HCT116 (cell line): Measurements from ENCODE around the gene MYO1G. TPM values are rescaled to one million over a fixed set of nuclear protein-coding genes. Genes with fewer than 3 reads are reported as not detected.

Source experiments
- ATAC-seq: fragments of 200-7000 bp; cut with Tn5 transposase; 2 replicates; pipeline ENCODE4 v1.9.1; 2020; ENCODE audit warnings: mild to moderate bottlenecking, moderate library complexity
- BruUV-seq: library from RNA; stranded (reverse); fragments of 400-500 nt; replicated peaks from 2 replicates; lab custom pipeline; 2021; lab: Mats Ljungman, UMichigan
- CTCF ChIA-PET: fragments of 300-600 bp; sonication (Branson Sonifier 250); formaldehyde crosslinking; loops from one replicate; lab custom pipeline; 2021; ENCODE audit warnings: antibody characterized with exemption; lab: Charles Lee
- POLR2A ChIA-PET: fragments of 300-600, 350-600 bp; sonication (Branson Sonifier 250); formaldehyde crosslinking; loops from one replicate; lab custom pipeline; 2021; ENCODE audit warnings: antibody characterized with exemption; lab: Charles Lee
- RAD21 ChIA-PET, 2 experiments: fragments of 300-600 bp; sonication (Branson Sonifier 250); formaldehyde crosslinking; loops; one replicate each; lab custom pipeline; 2023; ENCODE audit warnings: low total read pairs in 2 of 2; ENCODE audit not compliant: uncharacterized antibody in 2 of 2, unreplicated experiment in 2 of 2, low non-redundant PET in 1 of 2; lab: Charles Lee
- DNase-seq: peaks from one replicate; pipeline ENCODE4 v3.0.0-alpha.2; 2010; ENCODE audit warnings: low read depth, low spot score
- H2AFZ ChIP-seq: fragments of 200-600 bp; shearing (Covaris generic), sonication (generic); 2 replicates; pipeline ENCODE4 v1.6.1; 2017; ENCODE audit warnings: low read depth, mixed run types, mixed read lengths, antibody characterized with exemption, low read length; ENCODE audit not compliant: poor library complexity, severe bottlenecking
- H3K27ac ChIP-seq: 2 replicates; pipeline ENCODE4 v1.5.1; 2012; ENCODE audit warnings: low read depth, low read length
- H3K27me3 ChIP-seq: fragments of 200-600 bp; sonication (generic); 2 replicates; pipeline ENCODE4 v1.6.1; 2016; ENCODE audit warnings: mixed run types, low read length, mixed read lengths; ENCODE audit not compliant: insufficient read depth
- H3K36me3 ChIP-seq, 2 experiments: fragments of 200-500 bp in 1 of 2; fragments of 200-600 bp in 1 of 2; sonication (Bioruptor generic) in 1 of 2; sonication (generic) in 1 of 2; 2 replicates each; pipeline versions ENCODE4 v1.5.1 to v1.6.1; 2014 to 2016; ENCODE audit warnings: low read length in 2 of 2, inconsistent platforms in 1 of 2, mixed read lengths in 1 of 2, mixed run types in 1 of 2; ENCODE audit not compliant: insufficient read depth in 2 of 2, control insufficient read depth in 1 of 2
- H3K4me1 ChIP-seq, 2 experiments: fragments of 200-600 bp in 1 of 2; sonication (generic) in 1 of 2; 2 replicates each; pipeline versions ENCODE4 v1.5.1 to v1.6.1; 2012 to 2017; ENCODE audit warnings: low read length in 2 of 2, inconsistent platforms in 1 of 2, mild to moderate bottlenecking in 1 of 2, mixed read lengths in 1 of 2, mixed run types in 1 of 2, moderate library complexity in 1 of 2; ENCODE audit not compliant: insufficient read depth in 2 of 2, control insufficient read depth in 1 of 2
- H3K4me2 ChIP-seq: fragments of 200-600 bp; sonication (generic); 2 replicates; pipeline ENCODE4 v1.6.1; 2017; ENCODE audit warnings: mixed run types, low read length, mixed read lengths
- H3K4me3 ChIP-seq, 2 experiments: fragments of 200-600 bp in 1 of 2; sonication (generic) in 1 of 2; replicated peaks in 1 of 2; 2 replicates each; pipeline ENCODE4 v1.5.1; 2011 to 2016; ENCODE audit warnings: low read length in 2 of 2, control low read depth in 1 of 2, low read depth in 1 of 2, mild to moderate bottlenecking in 1 of 2, mixed read lengths in 1 of 2, mixed run types in 1 of 2
- H3K79me2 ChIP-seq: fragments of 200-600 bp; sonication (generic); 2 replicates; pipeline ENCODE4 v1.6.1; 2017; ENCODE audit warnings: mild to moderate bottlenecking, mixed run types, low read length, moderate library complexity, mixed read lengths; ENCODE audit not compliant: insufficient read depth
- H3K9ac ChIP-seq: fragments of 200-600 bp; sonication (generic); 2 replicates; pipeline ENCODE4 v1.6.1; 2016; ENCODE audit warnings: low read length, mixed read lengths
- H3K9me2 ChIP-seq: fragments of 200-600 bp; sonication (generic), shearing (Covaris generic); 2 replicates; pipeline ENCODE4 v1.6.1; 2017; ENCODE audit warnings: mixed run types, mild to moderate bottlenecking, moderate library complexity; ENCODE audit not compliant: insufficient read depth
- H3K9me3 ChIP-seq, 2 experiments: fragments of 200-500 bp in 1 of 2; fragments of 200-600 bp in 1 of 2; sonication (Bioruptor generic) in 1 of 2; sonication (generic) in 1 of 2; 2 replicates each; pipeline ENCODE4 v1.6.1; 2014 to 2017; ENCODE audit warnings: low read length in 2 of 2, mixed read lengths in 2 of 2, inconsistent platforms in 1 of 2, low read depth in 1 of 2, mild to moderate bottlenecking in 1 of 2, mixed run types in 1 of 2, moderate library complexity in 1 of 2; ENCODE audit not compliant: control insufficient read depth in 1 of 2, insufficient read depth in 1 of 2
- H4K20me1 ChIP-seq: fragments of 200-600 bp; sonication (generic), shearing (Covaris generic); 2 replicates; pipeline ENCODE4 v1.6.1; 2017; ENCODE audit warnings: mixed run types, mild to moderate bottlenecking, moderate library complexity; ENCODE audit not compliant: insufficient read depth
- EGR1 ChIP-seq: IDR thresholded peaks from 2 replicates; pipeline ENCODE4 v1.6.1; 2012; ENCODE audit warnings: low read depth
- EZH2 ChIP-seq: fragments of 200-600 bp; sonication (generic); IDR thresholded peaks from 2 replicates; pipeline ENCODE4 v1.6.1; 2017; ENCODE audit warnings: antibody characterized with exemption, mixed run types
- FOSL1 ChIP-seq: IDR thresholded peaks from 2 replicates; pipeline ENCODE4 v1.6.1; 2012; ENCODE audit warnings: low read depth
- JUND ChIP-seq: IDR thresholded peaks from 2 replicates; pipeline ENCODE4 v1.6.1; 2012
- POLR2AphosphoS5 ChIP-seq: IDR thresholded peaks from 2 replicates; pipeline ENCODE4 v1.6.1; 2011; ENCODE audit warnings: mild to moderate bottlenecking, low read depth, low read length, moderate library complexity
- RAD21 ChIP-seq: IDR thresholded peaks from 2 replicates; pipeline ENCODE4 v1.6.1; 2012; ENCODE audit warnings: low read depth, mild to moderate bottlenecking
- SP1 ChIP-seq: IDR thresholded peaks from 2 replicates; pipeline ENCODE4 v1.6.1; 2012; ENCODE audit warnings: low read depth
- SRF ChIP-seq: IDR thresholded peaks from 2 replicates; pipeline ENCODE4 v1.6.1; 2012; ENCODE audit warnings: low read depth
- TCF7L2 ChIP-seq: IDR thresholded peaks from 2 replicates; pipeline ENCODE4 v1.7.0; 2011; ENCODE audit warnings: borderline replicate concordance, inconsistent platforms; ENCODE audit not compliant: insufficient read depth, insufficient read length; ENCODE audit errors: extremely low read depth
- ZFX ChIP-seq: fragments of 450-650 bp; IDR thresholded peaks from 2 replicates; pipeline ENCODE4 v1.6.1; 2017
- intact Hi-C: fragments of 100-400 bp; cut with micrococcal nuclease; formaldehyde crosslinking; loops from 2 replicates; pipeline ENCODE4 v1.10.0; 2022
- total RNA-seq: library from RNA; stranded (reverse); gene quantifications from one replicate; pipeline ENCODE4 v1.2.1, GENCODE V29; 2021; ENCODE audit not compliant: unreplicated experiment
- TF ChIP-seq, protein P1 (sequence below): IDR thresholded peaks from 2 replicates; pipeline ENCODE4 v1.6.1; 2012; ENCODE audit warnings: low read depth

The MYO1G gene
- total RNA-seq, 1 experiment from 2014 or later, result 0.74 TPM

GRCh38 chr7:44917465-44917864 lies 61.4 kb downstream of the MYO1G start:
- Histone ChIP-seq H3K79me2 (no peaks in the 10 kb centered on the region), H3K9me3 (no peaks in the 10 kb centered on the region), H3K36me3 (no peaks in the 10 kb centered on the region), H3K4me2 (no peak overlapping the region), H4K20me1 (no peaks in the 10 kb centered on the region), H3K9ac (no peak overlapping the region), H3K27ac (no peak overlapping the region), H3K4me3 (no peak overlapping the region), H3K4me1 (peaks cover 4 to 16% of the 10 kb centered on the region in 2 experiments), H2AFZ (no peak overlapping the region), H3K27me3 (no peaks in the 10 kb centered on the region), H3K9me2 (no peaks in the 10 kb centered on the region)
- CTCF ChIA-PET, result no interaction called here
- TF ChIP-seq POLR2AphosphoS5, result no peak
- TF ChIP-seq JUND, result no peak
- no peak for TF ChIP-seq TCF7L2
- TF ChIP-seq EGR1, result no peak
- no peak for TF ChIP-seq SRF
- TF ChIP-seq RAD21, result no peak
- no peak for TF ChIP-seq ZFX
- TF ChIP-seq, protein P1, sequence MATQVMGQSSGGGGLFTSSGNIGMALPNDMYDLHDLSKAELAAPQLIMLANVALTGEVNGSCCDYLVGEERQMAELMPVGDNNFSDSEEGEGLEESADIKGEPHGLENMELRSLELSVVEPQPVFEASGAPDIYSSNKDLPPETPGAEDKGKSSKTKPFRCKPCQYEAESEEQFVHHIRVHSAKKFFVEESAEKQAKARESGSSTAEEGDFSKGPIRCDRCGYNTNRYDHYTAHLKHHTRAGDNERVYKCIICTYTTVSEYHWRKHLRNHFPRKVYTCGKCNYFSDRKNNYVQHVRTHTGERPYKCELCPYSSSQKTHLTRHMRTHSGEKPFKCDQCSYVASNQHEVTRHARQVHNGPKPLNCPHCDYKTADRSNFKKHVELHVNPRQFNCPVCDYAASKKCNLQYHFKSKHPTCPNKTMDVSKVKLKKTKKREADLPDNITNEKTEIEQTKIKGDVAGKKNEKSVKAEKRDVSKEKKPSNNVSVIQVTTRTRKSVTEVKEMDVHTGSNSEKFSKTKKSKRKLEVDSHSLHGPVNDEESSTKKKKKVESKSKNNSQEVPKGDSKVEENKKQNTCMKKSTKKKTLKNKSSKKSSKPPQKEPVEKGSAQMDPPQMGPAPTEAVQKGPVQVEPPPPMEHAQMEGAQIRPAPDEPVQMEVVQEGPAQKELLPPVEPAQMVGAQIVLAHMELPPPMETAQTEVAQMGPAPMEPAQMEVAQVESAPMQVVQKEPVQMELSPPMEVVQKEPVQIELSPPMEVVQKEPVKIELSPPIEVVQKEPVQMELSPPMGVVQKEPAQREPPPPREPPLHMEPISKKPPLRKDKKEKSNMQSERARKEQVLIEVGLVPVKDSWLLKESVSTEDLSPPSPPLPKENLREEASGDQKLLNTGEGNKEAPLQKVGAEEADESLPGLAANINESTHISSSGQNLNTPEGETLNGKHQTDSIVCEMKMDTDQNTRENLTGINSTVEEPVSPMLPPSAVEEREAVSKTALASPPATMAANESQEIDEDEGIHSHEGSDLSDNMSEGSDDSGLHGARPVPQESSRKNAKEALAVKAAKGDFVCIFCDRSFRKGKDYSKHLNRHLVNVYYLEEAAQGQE, result no peak
- TF ChIP-seq SP1, result no peak
- no peak for TF ChIP-seq FOSL1
- no peak for TF ChIP-seq EZH2
- ATAC-seq (no peak), DNase-seq (no peak)
- BruUV-seq, result no TSS peak
- POLR2A ChIA-PET, result no interaction called here
- RAD21 ChIA-PET, result no interaction called here
- intact Hi-C loops, result no loop called here
